G401.6 (cell line): ENCODE data around the gene CPSF7.
"Not testable (repeated sequence)": the region's sequence is repeated elsewhere in the genome, so short reads cannot be mapped to it uniquely, and the experiment has no call there.

Experiments
- FAIRE-seq: peaks from 2 replicates; lab custom pipeline; 2012; peaks lifted over from hg19 to GRCh38; lab: Jason Lieb, UNC

The CPSF7 gene

DNA sequence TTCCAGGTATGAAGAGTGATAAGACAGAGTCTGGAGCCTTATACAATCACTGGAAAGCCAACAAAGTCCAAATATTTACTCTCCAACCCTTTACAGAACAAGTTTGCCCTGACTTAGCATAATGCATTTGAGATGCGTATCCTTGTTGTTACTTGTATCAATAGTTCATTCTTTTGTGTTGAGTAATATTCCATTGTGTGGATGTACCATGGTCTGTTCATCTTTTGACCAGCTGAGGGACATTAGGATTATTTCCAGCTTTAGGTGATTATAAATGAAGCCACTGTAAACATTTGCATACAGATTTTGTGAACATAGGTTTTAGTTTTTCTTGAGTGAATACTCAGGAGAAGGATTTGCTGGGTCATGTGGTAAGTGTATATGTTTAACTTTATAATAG is 9.8 kb upstream of the CPSF7 start:
- FAIRE-seq, result no peak

GRCh38 chr11:61437496-61437895 is 7.7 kb upstream of the CPSF7 start:
- FAIRE-seq, result no peak

GRCh38 chr11:61430839-61431238 is 1.1 kb upstream of the CPSF7 start:
- not testable (repeated sequence) for FAIRE-seq

- FAIRE-seq, result no peak
Observed at GRCh38 chr11:61429346-61429690, 457 bp downstream of the CPSF7 start.

DNA sequence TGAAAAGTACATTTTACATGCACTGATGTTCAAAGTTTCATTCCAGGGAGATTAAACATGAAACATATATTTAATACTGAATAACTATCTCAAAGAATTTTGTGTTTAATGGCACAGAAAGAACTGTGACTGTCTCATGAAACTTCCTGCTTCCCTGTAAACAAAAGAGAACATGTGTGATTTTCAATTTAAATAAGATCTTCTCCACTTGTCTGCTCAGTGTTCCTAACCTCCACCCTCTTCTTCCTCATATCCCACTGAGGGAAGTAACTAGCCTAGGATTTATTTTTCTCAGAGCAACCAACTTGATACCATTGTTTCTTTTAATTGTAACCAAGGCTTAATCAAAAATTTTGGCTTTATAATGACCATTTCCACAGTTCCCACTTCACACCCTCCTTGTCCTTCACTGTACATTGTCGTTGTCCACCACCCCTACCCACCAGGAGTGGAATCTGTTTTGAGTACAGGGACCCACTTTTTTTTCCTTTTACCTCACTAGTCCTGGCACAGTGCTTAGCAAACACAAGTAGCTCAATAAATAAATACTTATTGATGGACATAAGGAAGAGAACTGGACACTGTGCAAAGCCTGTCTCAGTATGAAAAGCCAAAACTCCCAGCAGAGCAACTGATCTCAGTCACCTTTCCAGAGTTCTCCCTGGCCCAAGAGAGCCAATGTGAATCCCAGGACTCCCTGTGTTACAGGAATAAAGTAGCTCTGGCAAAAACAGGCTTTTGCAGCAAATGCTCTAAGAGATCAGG is 4.2 kb downstream of the CPSF7 start:
- no peak for FAIRE-seq

- no peak for FAIRE-seq
Observed at GRCh38 chr11:61422226-61422625, 7.5 kb downstream of the CPSF7 start.

- FAIRE-seq, result no peak
Observed at GRCh38 chr11:61418136-61418535, 11.6 kb downstream of the CPSF7 start.

- FAIRE-seq, result no peak
Observed at GRCh38 chr11:61417670-61418069, 12.1 kb downstream of the CPSF7 start.

DNA sequence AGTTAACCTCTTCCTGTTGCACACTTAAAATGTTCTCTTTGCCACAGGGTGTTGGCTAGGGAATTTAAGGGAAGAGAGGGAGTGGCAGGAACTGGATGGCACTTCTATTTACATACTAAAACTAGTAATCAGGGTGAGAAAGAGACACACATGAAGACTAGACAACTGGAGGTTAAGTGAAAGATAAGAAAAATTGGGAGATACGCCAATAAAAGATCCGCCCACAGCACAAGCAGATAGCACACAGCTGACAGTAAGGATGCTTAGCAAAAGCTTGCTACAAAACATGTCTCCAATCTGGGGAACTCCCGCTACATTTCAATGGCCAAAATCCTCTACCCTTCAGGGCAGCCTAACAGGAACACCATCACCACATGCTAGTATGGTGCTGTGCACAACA is 12.8 kb downstream of the CPSF7 start:
- FAIRE-seq, result no peak

DNA sequence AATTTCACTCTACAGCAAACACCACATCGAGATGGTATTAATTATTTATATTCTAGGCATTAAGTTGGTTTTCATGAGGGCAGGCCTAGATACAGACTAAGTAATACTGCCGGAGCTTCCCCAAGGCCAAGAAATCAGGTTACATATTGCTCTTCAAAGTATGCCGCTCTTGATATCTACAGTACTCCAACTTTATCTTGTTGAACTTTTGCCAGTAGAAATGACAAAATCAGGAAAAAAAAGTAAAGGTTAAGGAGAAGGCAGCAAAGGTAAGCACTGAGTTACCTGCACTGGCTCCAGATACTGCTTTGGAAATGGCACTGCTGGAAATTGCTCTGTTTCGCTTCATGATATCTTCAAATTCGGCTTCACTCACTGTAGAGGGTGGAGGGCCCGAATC is 14.4 kb downstream of the CPSF7 start:
- FAIRE-seq, result no peak

GRCh38 chr11:61414547-61414946 is 15.2 kb downstream of the CPSF7 start:
- FAIRE-seq, result no peak

DNA sequence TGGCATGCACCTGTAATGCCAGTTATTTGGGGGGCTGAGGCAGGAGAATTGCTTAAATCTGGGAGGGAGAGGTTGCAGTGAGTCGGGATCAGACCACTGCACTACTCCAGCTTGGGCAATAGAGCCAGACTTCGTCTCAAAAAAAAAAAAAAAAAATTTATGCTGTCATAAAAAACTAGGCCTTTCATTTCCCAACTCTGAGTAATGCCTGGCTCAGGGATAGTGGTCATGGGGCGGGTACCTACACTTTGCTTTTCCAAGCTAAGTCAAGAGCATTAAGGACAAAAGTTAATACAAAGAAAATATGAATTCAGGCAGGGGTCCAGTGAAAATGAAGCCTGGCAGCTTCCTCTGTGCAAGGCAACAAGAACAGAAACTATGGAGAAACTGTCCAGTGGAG is 16.3 kb downstream of the CPSF7 start:
- FAIRE-seq, result no peak

DNA sequence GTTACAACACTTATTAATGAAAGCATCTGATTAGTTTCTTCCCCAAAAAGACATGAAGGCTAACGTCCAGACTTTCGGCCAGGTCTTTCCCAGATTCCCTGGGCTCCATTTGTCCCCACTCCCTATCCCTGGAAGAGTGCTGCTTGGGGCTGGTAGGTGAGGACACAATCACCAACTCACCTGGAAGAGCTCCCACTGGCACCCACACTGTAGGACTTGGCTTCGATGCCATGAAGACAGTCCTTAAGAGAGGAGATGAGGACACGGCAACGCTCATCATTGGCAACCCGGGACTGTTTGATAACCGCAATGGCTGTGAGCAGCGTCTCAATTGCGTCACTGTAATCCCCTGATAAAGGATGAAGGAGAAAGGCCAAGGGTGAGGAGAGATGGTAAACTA is 18.2 kb downstream of the CPSF7 start:
- no peak for FAIRE-seq

DNA sequence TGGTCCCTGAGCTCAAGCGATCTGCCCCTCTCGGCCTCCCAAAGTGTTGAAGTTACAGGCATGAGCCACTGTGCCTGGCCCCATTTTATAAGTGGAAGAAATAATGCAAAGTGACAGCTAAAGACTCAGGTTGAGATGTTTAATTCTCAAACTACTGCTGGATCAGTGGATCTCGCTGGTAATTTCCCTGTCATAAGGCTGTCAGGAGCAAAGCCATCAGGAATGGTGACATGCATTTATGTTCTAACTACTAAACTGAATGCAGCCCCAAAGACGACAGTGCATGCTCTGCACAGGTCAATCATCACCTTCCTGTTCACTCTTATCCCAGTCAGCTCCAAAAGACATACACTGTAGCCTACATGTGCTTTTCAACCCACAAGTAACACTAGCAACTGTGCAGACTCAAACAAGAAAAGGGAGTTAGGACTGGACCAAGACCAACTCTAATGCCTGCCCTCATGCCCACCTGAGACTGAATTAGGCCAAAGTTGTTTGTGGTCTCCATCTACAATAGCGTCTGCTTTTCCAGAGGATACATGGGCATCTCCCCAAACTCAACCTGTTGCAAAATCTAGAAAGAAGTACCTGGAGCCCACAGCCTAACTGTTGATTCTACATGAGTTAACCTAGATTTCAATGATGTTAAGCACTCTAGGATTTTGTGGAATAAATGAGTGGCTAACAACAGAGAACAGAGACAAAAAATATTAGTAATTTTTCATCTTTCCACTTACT is 22.6 kb downstream of the CPSF7 start:
- FAIRE-seq, result no peak

DNA sequence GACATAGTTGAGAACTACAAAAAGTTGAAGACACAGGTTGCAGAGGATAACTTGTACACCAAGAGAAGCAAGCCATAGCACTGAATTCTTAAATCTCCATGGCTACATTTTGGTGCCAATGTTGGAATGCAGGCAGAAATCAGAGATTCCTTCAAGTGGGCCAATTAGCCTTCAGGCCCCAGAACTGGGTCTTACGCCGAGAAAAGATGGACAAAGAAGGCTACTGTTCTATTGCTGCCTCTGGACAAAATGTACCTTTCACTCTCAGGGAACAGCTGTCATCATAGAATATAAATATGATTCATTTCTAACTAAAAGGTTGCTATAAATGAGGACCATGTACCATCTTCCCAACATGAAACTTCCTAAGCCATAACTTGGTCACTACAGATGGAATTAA is 23.7 kb downstream of the CPSF7 start:
- FAIRE-seq, result no peak

DNA sequence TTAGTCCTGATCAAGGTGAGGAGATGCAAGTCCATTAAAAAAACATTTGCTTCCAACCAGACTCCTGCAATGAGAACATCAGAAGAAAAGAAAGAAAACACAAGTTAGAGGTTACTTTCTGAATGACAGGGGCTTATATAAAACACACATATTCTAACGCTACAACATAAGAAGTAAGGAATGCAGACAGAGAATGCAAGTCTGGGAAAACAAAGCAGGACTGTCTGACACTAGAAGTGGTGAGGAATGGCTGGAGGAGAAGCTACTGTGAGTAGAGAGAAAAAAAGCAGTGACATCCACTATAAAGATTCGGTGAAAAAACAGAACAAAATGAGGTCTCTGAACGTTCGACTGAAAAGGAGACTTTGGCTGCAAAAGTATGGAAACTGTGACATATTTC is 25.1 kb downstream of the CPSF7 start:
- no peak for FAIRE-seq

DNA sequence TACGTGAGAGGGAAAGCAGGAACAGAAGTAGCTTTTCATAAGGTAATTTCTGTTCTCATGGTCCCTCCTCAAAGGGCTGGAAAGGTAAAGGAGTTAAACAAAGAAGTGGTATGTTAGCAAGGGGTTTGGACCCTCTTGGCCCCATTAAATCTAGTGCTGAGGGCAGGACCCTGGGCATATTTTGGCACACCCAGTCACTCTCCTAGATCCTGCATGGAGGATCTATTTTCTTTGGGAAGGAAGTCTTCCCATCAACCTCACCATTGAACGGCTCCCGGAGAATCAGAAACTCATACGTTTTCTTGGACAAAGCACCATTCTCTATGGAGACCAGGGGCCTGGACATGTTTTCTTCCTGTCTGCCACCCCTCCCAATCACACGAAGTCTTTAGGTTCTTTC is 25.7 kb downstream of the CPSF7 start:
- no peak for FAIRE-seq

GRCh38 chr11:61403658-61404057 is 26.1 kb downstream of the CPSF7 start:
- no peak for FAIRE-seq

- FAIRE-seq, result no peak
Observed at GRCh38 chr11:61401573-61401972, 28.2 kb downstream of the CPSF7 start.

- no peak for FAIRE-seq
Observed at GRCh38 chr11:61401173-61401572, 28.6 kb downstream of the CPSF7 start.

DNA sequence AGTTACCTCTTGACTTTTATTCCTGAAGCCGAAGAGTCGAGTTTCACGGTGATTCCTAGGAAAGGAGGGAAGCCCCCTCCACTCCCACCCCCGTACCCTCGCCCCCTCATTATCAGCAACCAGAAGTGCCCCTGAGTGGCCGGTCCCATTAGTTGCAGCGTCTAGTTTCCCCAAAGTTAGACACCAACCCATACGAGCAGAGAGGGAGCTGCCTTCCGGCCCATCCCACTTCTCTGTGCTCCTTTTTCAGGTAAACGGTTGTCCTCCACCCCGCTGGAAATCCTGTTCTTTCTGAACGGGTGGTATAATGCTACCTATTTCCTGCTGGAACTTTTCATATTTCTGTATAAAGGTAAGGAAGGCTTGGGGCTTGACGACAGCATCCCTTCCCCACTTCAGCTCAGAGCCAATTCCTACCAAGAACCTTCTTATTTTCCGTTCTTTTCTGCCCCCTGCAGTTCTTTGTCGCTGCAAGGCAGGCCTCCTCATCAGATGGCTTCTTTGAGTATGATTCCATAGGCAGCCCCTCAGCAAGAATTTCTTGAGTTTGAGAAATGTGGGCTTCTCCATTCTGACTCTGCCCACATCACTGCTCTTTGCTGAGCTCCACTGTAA is 36.7 kb downstream of the CPSF7 start:
- FAIRE-seq, result no peak

DNA sequence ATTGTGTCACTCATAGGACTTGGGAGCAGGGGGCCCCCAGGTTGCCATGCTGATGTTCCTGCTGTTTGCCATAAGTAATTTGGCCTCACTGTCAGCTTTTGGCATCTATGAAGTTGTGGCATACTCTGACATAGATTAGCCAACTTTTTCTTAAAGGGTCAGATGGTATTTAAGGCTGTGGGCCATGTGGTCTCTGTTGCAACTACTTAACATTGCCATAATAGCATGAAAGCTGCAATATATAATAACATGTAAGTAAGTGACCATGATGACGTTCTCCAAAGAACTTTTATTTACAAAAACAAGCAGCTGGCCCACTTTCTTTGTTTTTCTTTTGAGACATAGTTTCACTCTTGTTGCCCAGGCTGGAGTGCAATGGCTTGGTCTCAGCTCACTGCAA is 39.6 kb downstream of the CPSF7 start:
- FAIRE-seq, result no peak
